Islet of Langerhans (tissue), 1 donor: ENCODE measurements around the gene FTSJ3.

ENCODE experiments used
- FAIRE-seq: peaks from one replicate; lab custom pipeline; 2011; peaks lifted over from hg19 to GRCh38; lab: Jason Lieb, UNC

The FTSJ3 gene

GRCh38 chr17:63786117-63786516 is 41.3 kb downstream of the FTSJ3 start:
- no peak for FAIRE-seq

GRCh38 chr17:63785556-63785955 is 41.9 kb downstream of the FTSJ3 start:
- FAIRE-seq: no peak

- no peak for FAIRE-seq
These were observed 43.9 kb downstream of the FTSJ3 start for GRCh38 chr17:63783522-63783921.

- FAIRE-seq: no peak
These were observed 46.5 kb downstream of the FTSJ3 start for GRCh38 chr17:63780928-63781327.

GRCh38 chr17:63780507-63780906 is 47.0 kb downstream of the FTSJ3 start:
- FAIRE-seq: no peak

- no peak for FAIRE-seq
These were observed 52.0 kb downstream of the FTSJ3 start for GRCh38 chr17:63775420-63775819.

- no peak for FAIRE-seq
These were observed 52.5 kb downstream of the FTSJ3 start for GRCh38 chr17:63774969-63775265.

- FAIRE-seq: no peak
These were observed 53.1 kb downstream of the FTSJ3 start, which contains the start of gene DDX42 for GRCh38 chr17:63774141-63774968. DDX42 (plus strand) TSS chr17:63774170; CDS start chr17:63787050, 12,880 bp downstream.

GRCh38 chr17:63773272-63774140 is 54.0 kb downstream of the FTSJ3 start, which contains the start of gene CCDC47:
CCDC47 (minus strand) TSS chr17:63773597; CDS start chr17:63766175, 7,422 bp downstream.
- peak; percentile 92 for FAIRE-seq

GRCh38 chr17:63772801-63773271 is 54.6 kb downstream of the FTSJ3 start:
- no peak for FAIRE-seq
